Neural cell (in vitro differentiated cells): Measurements from ENCODE around the gene SREBF1. TPM values are rescaled to one million over a fixed set of nuclear protein-coding genes. Genes with fewer than 3 reads are reported as not detected.

Experiments used
- H2AFZ ChIP-seq: fragments of 200-600, 300-800 bp; sonication (generic), shearing (Covaris generic); 2 replicates; pipeline ENCODE4 v1.6.0; 2014; ENCODE audit warnings: low read depth, mild to moderate bottlenecking, antibody characterized with exemption, low read length, moderate library complexity
- H3F3A ChIP-seq: fragments of 200-600 bp; shearing (Covaris generic); 2 replicates; pipeline ENCODE4 v1.6.1; 2016; ENCODE audit warnings: mild to moderate bottlenecking, moderate library complexity, mixed read lengths, antibody characterized with exemption, low read length; ENCODE audit not compliant: insufficient read depth, poor library complexity, severe bottlenecking
- H3K27ac ChIP-seq: fragments of 200-600, 300-800 bp; sonication (generic), shearing (Covaris generic); 2 replicates; pipeline ENCODE4 v1.5.1; 2014; ENCODE audit warnings: mild to moderate bottlenecking, low read length, moderate library complexity
- H3K27me3 ChIP-seq: fragments of 300-800, 200-600 bp; sonication (generic), shearing (Covaris generic); 2 replicates; pipeline ENCODE4 v1.6.0; 2014; ENCODE audit warnings: mild to moderate bottlenecking, low read depth, low read length, moderate library complexity; ENCODE audit not compliant: insufficient read depth
- H3K36me3 ChIP-seq: fragments of 300-800, 200-600 bp; sonication (generic), shearing (Covaris generic); 2 replicates; pipeline ENCODE4 v1.5.1; 2014; ENCODE audit warnings: mild to moderate bottlenecking, antibody characterized with exemption, low read length, moderate library complexity; ENCODE audit not compliant: insufficient read depth
- H3K4me2 ChIP-seq: fragments of 300-800, 200-600 bp; sonication (generic), shearing (Covaris generic); 2 replicates; pipeline ENCODE4 v1.6.0; 2014; ENCODE audit warnings: mild to moderate bottlenecking, low read length
- H3K4me3 ChIP-seq: fragments of 300-800, 200-600 bp; sonication (generic), shearing (Covaris generic); 2 replicates; pipeline ENCODE4 v1.5.1; 2014; ENCODE audit warnings: mild to moderate bottlenecking, low read length, moderate library complexity
- H3K79me2 ChIP-seq: fragments of 200-600 bp; shearing (Covaris generic); replicated peaks from 2 replicates; pipeline ENCODE4 v1.6.0; 2014; ENCODE audit warnings: mild to moderate bottlenecking, low read length, moderate library complexity; ENCODE audit not compliant: insufficient read depth
- H3K9ac ChIP-seq: fragments of 300-800, 200-600 bp; sonication (generic), shearing (Covaris generic); 2 replicates; pipeline ENCODE4 v1.6.1; 2016; ENCODE audit warnings: mild to moderate bottlenecking, low read length, mixed read lengths
- H3K9me2 ChIP-seq: fragments of 200-600 bp; shearing (Covaris generic); 2 replicates; pipeline ENCODE4 v1.6.1; 2016; ENCODE audit warnings: mild to moderate bottlenecking, low read length, mixed read lengths; ENCODE audit not compliant: insufficient read depth
- H3K9me3 ChIP-seq: fragments of 200-600, 300-800 bp; sonication (generic), shearing (Covaris generic); 2 replicates; pipeline ENCODE4 v1.6.1; 2016; ENCODE audit warnings: mild to moderate bottlenecking, mixed run types, low read length, moderate library complexity, mixed read lengths
- H4K20me1 ChIP-seq: fragments of 200-600 bp; shearing (Covaris generic); 2 replicates; pipeline ENCODE4 v1.6.1; 2016; ENCODE audit warnings: mild to moderate bottlenecking, mixed run types; ENCODE audit not compliant: insufficient read depth
- EP300 ChIP-seq: fragments of 450-650 bp; conservative IDR thresholded peaks from 2 replicates; pipeline ENCODE4 v1.6.1; 2014; ENCODE audit warnings: antibody characterized with exemption, mild to moderate bottlenecking, moderate library complexity; ENCODE audit not compliant: poor library complexity, severe bottlenecking
- EZH2 ChIP-seq: fragments of 200-600, 300-800 bp; shearing (Covaris generic), sonication (generic); IDR thresholded peaks from 2 replicates; pipeline ENCODE4 v1.6.1; 2014; ENCODE audit warnings: antibody characterized with exemption, low read length, borderline replicate concordance, mild to moderate bottlenecking; ENCODE audit not compliant: insufficient read depth, poor library complexity, severe bottlenecking
- MXI1 ChIP-seq: fragments of 450-650 bp; conservative IDR thresholded peaks from 2 replicates; pipeline ENCODE4 v1.6.1; 2014; ENCODE audit warnings: antibody characterized with exemption, mild to moderate bottlenecking; ENCODE audit not compliant: poor library complexity, severe bottlenecking
- POLR2AphosphoS5 ChIP-seq: IDR thresholded peaks from 2 replicates; pipeline ENCODE4 v1.6.1; 2012
- RAD21 ChIP-seq: fragments of 450-650 bp; conservative IDR thresholded peaks from 2 replicates; pipeline ENCODE4 v1.6.1; 2014; ENCODE audit warnings: antibody characterized with exemption, mild to moderate bottlenecking, moderate library complexity
- SMC3 ChIP-seq: fragments of 450-650 bp; conservative IDR thresholded peaks from 2 replicates; pipeline ENCODE4 v1.6.1; 2014; ENCODE audit warnings: antibody characterized with exemption, mild to moderate bottlenecking, moderate library complexity; ENCODE audit not compliant: poor library complexity
- TAF1 ChIP-seq: IDR thresholded peaks from 2 replicates; pipeline ENCODE4 v1.6.1; 2012; ENCODE audit warnings: low read depth
- polyA plus RNA-seq: library from polyadenylated mRNA; depleted of rRNA; stranded (reverse); fragments of >200 nt; gene quantifications from 2 replicates; pipeline ENCODE4 v1.2.3, GENCODE V29; 2014
- TF ChIP-seq, protein P1 (sequence below): IDR thresholded peaks from 2 replicates; pipeline ENCODE4 v1.6.1; 2012; ENCODE audit warnings: borderline replicate concordance
- TF ChIP-seq, protein P2 (sequence below): fragments of 450-650 bp; IDR thresholded peaks from 2 replicates; pipeline ENCODE4 v1.5.1; 2014; ENCODE audit warnings: antibody characterized with exemption, mild to moderate bottlenecking, moderate library complexity; ENCODE audit not compliant: poor library complexity, severe bottlenecking

Gene SREBF1
- polyA plus RNA-seq, 1 donor from 2014 or later: 22.5 TPM

DNA sequence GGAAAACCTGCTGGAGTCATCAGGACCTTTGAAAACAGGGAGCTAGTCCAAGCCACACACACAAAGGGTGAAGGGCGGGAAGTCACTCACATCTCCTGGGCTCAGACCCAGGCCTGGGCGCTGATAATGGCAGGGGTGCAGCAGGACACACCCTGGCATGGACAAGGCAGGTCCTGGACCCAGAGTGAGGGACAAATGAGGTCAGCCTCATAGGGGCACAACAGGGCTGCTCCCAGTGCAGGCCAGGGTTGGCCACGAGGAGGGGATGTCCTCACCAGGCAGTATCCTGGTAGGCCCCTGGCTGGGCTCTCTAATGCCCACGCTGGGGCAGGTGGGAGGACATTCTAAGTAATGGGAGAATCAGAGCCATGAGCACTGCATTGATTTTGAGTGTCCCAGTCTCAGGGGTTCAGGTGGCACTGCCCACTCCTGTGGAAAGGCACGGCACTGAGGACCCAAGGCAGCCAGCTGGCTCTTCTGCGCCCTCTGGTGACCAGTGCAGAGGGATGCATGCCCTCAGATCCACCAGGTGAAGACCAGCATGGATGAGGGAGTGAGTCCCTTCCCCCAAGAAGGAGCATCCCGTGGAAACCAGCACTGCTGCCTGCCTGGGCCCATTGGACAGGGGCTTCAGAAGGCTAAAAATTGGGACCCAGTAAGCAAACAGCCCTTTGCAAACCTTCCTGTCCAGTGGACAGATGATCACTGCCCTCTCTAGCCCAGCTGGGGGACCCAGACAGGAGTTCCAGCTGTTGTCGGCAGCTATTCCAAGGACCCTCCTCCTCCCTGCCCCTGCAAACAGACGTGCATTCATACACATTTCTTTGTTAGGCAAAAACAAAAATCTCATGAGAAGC, 23.4 kb upstream of the SREBF1 start:
- H3K27me3 ChIP-seq: no peaks in the 10 kb centered on the region
- H3K79me2 ChIP-seq: no peaks in the 10 kb centered on the region
- no peaks in the 10 kb centered on the region for H3K9me3 ChIP-seq
- no peak overlapping the region for H3K27ac ChIP-seq
- H3F3A ChIP-seq: no peaks in the 10 kb centered on the region
- H3K4me2 ChIP-seq: no peak overlapping the region
- H3K4me3 ChIP-seq: no peak overlapping the region
- TF ChIP-seq POLR2AphosphoS5 (no peak), RAD21 (peak; percentile 88), SMC3 (peak; percentile 94), MXI1 (no peak), TAF1 (no peak), EP300 (no peak), EZH2 (no peak)
- TF ChIP-seq, protein P1, sequence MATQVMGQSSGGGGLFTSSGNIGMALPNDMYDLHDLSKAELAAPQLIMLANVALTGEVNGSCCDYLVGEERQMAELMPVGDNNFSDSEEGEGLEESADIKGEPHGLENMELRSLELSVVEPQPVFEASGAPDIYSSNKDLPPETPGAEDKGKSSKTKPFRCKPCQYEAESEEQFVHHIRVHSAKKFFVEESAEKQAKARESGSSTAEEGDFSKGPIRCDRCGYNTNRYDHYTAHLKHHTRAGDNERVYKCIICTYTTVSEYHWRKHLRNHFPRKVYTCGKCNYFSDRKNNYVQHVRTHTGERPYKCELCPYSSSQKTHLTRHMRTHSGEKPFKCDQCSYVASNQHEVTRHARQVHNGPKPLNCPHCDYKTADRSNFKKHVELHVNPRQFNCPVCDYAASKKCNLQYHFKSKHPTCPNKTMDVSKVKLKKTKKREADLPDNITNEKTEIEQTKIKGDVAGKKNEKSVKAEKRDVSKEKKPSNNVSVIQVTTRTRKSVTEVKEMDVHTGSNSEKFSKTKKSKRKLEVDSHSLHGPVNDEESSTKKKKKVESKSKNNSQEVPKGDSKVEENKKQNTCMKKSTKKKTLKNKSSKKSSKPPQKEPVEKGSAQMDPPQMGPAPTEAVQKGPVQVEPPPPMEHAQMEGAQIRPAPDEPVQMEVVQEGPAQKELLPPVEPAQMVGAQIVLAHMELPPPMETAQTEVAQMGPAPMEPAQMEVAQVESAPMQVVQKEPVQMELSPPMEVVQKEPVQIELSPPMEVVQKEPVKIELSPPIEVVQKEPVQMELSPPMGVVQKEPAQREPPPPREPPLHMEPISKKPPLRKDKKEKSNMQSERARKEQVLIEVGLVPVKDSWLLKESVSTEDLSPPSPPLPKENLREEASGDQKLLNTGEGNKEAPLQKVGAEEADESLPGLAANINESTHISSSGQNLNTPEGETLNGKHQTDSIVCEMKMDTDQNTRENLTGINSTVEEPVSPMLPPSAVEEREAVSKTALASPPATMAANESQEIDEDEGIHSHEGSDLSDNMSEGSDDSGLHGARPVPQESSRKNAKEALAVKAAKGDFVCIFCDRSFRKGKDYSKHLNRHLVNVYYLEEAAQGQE: no peak
- TF ChIP-seq, protein P2, sequence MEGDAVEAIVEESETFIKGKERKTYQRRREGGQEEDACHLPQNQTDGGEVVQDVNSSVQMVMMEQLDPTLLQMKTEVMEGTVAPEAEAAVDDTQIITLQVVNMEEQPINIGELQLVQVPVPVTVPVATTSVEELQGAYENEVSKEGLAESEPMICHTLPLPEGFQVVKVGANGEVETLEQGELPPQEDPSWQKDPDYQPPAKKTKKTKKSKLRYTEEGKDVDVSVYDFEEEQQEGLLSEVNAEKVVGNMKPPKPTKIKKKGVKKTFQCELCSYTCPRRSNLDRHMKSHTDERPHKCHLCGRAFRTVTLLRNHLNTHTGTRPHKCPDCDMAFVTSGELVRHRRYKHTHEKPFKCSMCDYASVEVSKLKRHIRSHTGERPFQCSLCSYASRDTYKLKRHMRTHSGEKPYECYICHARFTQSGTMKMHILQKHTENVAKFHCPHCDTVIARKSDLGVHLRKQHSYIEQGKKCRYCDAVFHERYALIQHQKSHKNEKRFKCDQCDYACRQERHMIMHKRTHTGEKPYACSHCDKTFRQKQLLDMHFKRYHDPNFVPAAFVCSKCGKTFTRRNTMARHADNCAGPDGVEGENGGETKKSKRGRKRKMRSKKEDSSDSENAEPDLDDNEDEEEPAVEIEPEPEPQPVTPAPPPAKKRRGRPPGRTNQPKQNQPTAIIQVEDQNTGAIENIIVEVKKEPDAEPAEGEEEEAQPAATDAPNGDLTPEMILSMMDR: peak; percentile 90
- H3K9ac ChIP-seq: no peak overlapping the region
- H4K20me1 ChIP-seq: no peaks in the 10 kb centered on the region
- no peaks in the 10 kb centered on the region for H3K9me2 ChIP-seq
- no peaks in the 10 kb centered on the region for H3K36me3 ChIP-seq
- no peak overlapping the region for H2AFZ ChIP-seq

DNA sequence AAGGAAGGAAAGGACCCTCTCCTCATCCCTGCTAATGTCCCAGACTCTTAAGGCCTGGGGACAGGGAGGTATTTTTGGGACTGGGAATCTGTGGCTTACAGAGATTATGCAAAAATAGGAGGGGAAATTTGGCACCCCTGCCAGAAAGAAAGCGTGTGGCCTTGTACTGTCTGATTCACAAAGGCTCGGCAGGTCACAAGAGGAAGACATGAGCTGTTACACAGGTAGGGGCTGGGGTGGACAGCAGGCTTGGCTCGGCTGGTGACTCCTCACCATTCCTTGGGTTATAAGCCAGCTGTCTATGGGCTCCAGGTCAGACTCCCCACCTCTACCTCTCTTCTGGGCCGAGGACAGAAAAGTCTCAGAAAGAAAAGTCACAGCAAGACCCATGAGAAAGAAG, 20.7 kb upstream of the SREBF1 start:
- Histone ChIP-seq H3F3A (no peaks in the 10 kb centered on the region), H2AFZ (no peak overlapping the region), H3K79me2 (no peaks in the 10 kb centered on the region), H3K9me3 (no peaks in the 10 kb centered on the region), H3K27me3 (no peaks in the 10 kb centered on the region), H3K9ac (no peak overlapping the region), H3K27ac (no peak overlapping the region), H4K20me1 (no peaks in the 10 kb centered on the region), H3K36me3 (no peaks in the 10 kb centered on the region), H3K9me2 (no peaks in the 10 kb centered on the region), H3K4me2 (no peak overlapping the region), H3K4me3 (no peak overlapping the region)
- TF ChIP-seq EZH2: no peak
- TF ChIP-seq POLR2AphosphoS5: no peak
- no peak for TF ChIP-seq EP300
- TF ChIP-seq, protein P2: no peak
- TF ChIP-seq RAD21: no peak
- TF ChIP-seq SMC3: no peak
- TF ChIP-seq TAF1: no peak
- TF ChIP-seq, protein P1: no peak
- no peak for TF ChIP-seq MXI1
